Spleen (tissue), 7 donors: Measurements from ENCODE around the gene FAAP20.

Experiments used
- CTCF ChIP-seq, 11 experiments: fragments of 200-600 bp in 7 of 11; fragments of 450-650 bp in 4 of 11; sonication (generic) in 4 of 11; IDR thresholded peaks in 8 of 11; conservative IDR thresholded peaks in 3 of 11; 1 replicate in 7 of 11; 2 replicates in 4 of 11; pipeline versions ENCODE4 v1.4.0 to v1.8.0; 2016 to 2021; ENCODE audit warnings: antibody characterized with exemption in 11 of 11, inconsistent platforms in 4 of 11, mild to moderate bottlenecking in 1 of 11
- POLR2AphosphoS5 ChIP-seq, 3 donors: sonication (generic); formaldehyde crosslinking; IDR thresholded peaks; one replicate each; pipeline ENCODE4 v1.5.1; 2017; ENCODE audit warnings: antibody characterized with exemption in 3 of 3
- donor health status: DM: no; HTN: no; CAD: no; lungs with moderate emphysema.
- donor health status: DM: no; HTN: no; CAD: no.
- donor health status: DM: no; HTN: no; CAD: no.

DNA sequence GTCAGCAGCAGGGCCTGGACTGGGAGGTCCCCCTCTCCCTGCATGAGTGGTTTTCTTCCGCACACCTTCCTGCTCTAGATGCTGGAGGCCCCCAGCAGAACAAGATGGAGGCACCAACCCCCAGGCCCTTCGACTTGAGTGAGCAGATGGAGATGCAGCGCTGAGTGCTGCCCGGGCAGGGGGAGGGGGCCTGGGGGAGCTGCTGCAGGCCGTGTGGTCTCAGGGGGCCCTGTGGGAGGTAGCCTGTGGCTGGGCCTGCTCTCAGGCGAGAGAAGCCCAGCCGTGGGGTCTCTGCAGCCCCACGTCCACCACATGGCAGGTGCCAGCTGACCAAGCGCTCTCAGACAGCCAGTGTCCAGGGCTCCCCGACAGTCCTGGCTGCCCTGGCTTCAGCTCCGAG lies 1.2 kb upstream of the FAAP20 start:
- TF ChIP-seq CTCF (IDR thresholded peaks at IDR 0.05 in 8 of 11, conservative IDR thresholded peaks at IDR 0.05 in 3 of 11) (no peak), POLR2AphosphoS5 (IDR thresholded peaks at IDR 0.05) (no peak)
